ENCODE results near the gene UBE2L3. TPM values are rescaled to one million over a fixed set of nuclear protein-coding genes. Genes with fewer than 3 reads are reported as not detected.
"Not testable (repeated sequence)": the region's sequence is repeated elsewhere in the genome, so short reads cannot be mapped to it uniquely, and the experiment has no call there.

The UBE2L3 gene
- total RNA-seq, 2 donors from 2014 or later = 56.8 to 78.7 TPM

GRCh38 chr22:21603973-21604372 is 36.5 kb downstream of the UBE2L3 start:
- no peaks in the 10 kb centered on the region for H3K36me3 ChIP-seq
- no peak overlapping the region for H3K27ac ChIP-seq
- no peaks in the 10 kb centered on the region for H3K27me3 ChIP-seq
- no peak for DNase-seq
- no peaks in the 10 kb centered on the region for H3K4me1 ChIP-seq
- no peaks in the 10 kb centered on the region for H3K9me3 ChIP-seq
- no peak overlapping the region for H3K9ac ChIP-seq (ENCODE audit: low read depth in 2 of 2, low read length in 2 of 2)
- no peak for TF ChIP-seq CTCF (IDR thresholded peaks at IDR 0.05)
- intact Hi-C loops (cut with DNase I) = no loop called here
- no peak overlapping the region for H3K4me3 ChIP-seq

GRCh38 chr22:21605887-21606564 is 38.5 kb downstream of the UBE2L3 start:
- intact Hi-C loops (cut with DNase I) = no loop called here
- Histone ChIP-seq H3K36me3 (no peaks in the 10 kb centered on the region), H3K27me3 (no peaks in the 10 kb centered on the region), H3K9ac (ENCODE audit: low read depth in 2 of 2, low read length in 2 of 2) (no peak overlapping the region), H3K4me1 (no peaks in the 10 kb centered on the region), H3K4me3 (no peak overlapping the region), H3K9me3 (no peaks in the 10 kb centered on the region), H3K27ac (no peak overlapping the region)
- no peak for TF ChIP-seq CTCF (IDR thresholded peaks at IDR 0.05)
- no peak for DNase-seq

GRCh38 chr22:21606775-21607174 is 39.3 kb downstream of the UBE2L3 start:
- H3K4me3 ChIP-seq = no peak overlapping the region
- intact Hi-C loops (cut with DNase I) = no loop called here
- H3K9ac ChIP-seq (ENCODE audit: low read depth in 2 of 2, low read length in 2 of 2) = no peak overlapping the region
- DNase-seq = no peak
- no peaks in the 10 kb centered on the region for H3K36me3 ChIP-seq
- H3K27me3 ChIP-seq = no peaks in the 10 kb centered on the region
- H3K9me3 ChIP-seq = no peaks in the 10 kb centered on the region
- TF ChIP-seq CTCF (IDR thresholded peaks at IDR 0.05) = no peak
- H3K27ac ChIP-seq = no peak overlapping the region
- no peaks in the 10 kb centered on the region for H3K4me1 ChIP-seq

- H3K9me3 ChIP-seq; intact Hi-C loops (cut with DNase I); DNase-seq; H3K27ac ChIP-seq; H3K27me3 ChIP-seq; H3K4me3 ChIP-seq; H3K36me3 ChIP-seq; H3K4me1 ChIP-seq; H3K9ac ChIP-seq (ENCODE audit: low read depth in 2 of 2, low read length in 2 of 2): not testable (repeated sequence)
Measured at GRCh38 chr22:21609556-21610157, 42.1 kb downstream of the UBE2L3 start.

GRCh38 chr22:21611210-21611977 is 43.9 kb downstream of the UBE2L3 start:
- Histone ChIP-seq H3K27me3 (no peaks in the 10 kb centered on the region), H3K36me3 (no peaks in the 10 kb centered on the region), H3K4me1 (no peaks in the 10 kb centered on the region), H3K27ac (no peak overlapping the region), H3K4me3 (no peak overlapping the region), H3K9me3 (no peaks in the 10 kb centered on the region), H3K9ac (ENCODE audit: low read depth in 2 of 2, low read length in 2 of 2) (no peak overlapping the region)
- intact Hi-C loops (cut with DNase I) = no loop called here
- TF ChIP-seq CTCF (IDR thresholded peaks at IDR 0.05) = no peak
- DNase-seq = no peak

- TF ChIP-seq CTCF (IDR thresholded peaks at IDR 0.05) = no peak
- H3K9me3 ChIP-seq = no peaks in the 10 kb centered on the region
Measured at GRCh38 chr22:21612858-21613257, 45.3 kb downstream of the UBE2L3 start.

More at GRCh38 chr22:21612858-21613257, 45.3 kb downstream of the UBE2L3 start:
- Histone ChIP-seq H3K4me3 (no peak overlapping the region), H3K27ac (no peak overlapping the region), H3K36me3 (no peaks in the 10 kb centered on the region), H3K9ac (ENCODE audit: low read depth in 2 of 2, low read length in 2 of 2) (no peak overlapping the region), H3K27me3 (no peaks in the 10 kb centered on the region), H3K4me1 (no peaks in the 10 kb centered on the region)
- no peak for DNase-seq
- intact Hi-C loops (cut with DNase I) = no loop called here

All from colonic mucosa (tissue), 4 donors.